ENCODE results near the gene SFI1.
"Not testable (repeated sequence)": the region's sequence is repeated elsewhere in the genome, so short reads cannot be mapped to it uniquely, and the experiment has no call there.

Gene SFI1, protein sequence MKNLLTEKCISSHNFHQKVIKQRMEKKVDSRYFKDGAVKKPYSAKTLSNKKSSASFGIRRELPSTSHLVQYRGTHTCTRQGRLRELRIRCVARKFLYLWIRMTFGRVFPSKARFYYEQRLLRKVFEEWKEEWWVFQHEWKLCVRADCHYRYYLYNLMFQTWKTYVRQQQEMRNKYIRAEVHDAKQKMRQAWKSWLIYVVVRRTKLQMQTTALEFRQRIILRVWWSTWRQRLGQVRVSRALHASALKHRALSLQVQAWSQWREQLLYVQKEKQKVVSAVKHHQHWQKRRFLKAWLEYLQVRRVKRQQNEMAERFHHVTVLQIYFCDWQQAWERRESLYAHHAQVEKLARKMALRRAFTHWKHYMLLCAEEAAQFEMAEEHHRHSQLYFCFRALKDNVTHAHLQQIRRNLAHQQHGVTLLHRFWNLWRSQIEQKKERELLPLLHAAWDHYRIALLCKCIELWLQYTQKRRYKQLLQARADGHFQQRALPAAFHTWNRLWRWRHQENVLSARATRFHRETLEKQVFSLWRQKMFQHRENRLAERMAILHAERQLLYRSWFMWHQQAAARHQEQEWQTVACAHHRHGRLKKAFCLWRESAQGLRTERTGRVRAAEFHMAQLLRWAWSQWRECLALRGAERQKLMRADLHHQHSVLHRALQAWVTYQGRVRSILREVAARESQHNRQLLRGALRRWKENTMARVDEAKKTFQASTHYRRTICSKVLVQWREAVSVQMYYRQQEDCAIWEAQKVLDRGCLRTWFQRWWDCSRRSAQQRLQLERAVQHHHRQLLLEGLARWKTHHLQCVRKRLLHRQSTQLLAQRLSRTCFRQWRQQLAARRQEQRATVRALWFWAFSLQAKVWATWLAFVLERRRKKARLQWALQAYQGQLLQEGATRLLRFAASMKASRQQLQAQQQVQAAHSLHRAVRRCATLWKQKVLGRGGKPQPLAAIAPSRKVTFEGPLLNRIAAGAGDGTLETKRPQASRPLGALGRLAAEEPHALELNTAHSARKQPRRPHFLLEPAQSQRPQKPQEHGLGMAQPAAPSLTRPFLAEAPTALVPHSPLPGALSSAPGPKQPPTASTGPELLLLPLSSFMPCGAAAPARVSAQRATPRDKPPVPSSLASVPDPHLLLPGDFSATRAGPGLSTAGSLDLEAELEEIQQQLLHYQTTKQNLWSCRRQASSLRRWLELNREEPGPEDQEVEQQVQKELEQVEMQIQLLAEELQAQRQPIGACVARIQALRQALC

GRCh38 chr22:31496007-31496734 lies at the start of gene SFI1:
TSS of gene SFI1 (plus strand) at chr22:31496536. CDS start at chr22:31508285, 11,749 bp downstream.
- peak; percentile 91 for DNase-seq (ENCODE audit: low spot score)

DNA sequence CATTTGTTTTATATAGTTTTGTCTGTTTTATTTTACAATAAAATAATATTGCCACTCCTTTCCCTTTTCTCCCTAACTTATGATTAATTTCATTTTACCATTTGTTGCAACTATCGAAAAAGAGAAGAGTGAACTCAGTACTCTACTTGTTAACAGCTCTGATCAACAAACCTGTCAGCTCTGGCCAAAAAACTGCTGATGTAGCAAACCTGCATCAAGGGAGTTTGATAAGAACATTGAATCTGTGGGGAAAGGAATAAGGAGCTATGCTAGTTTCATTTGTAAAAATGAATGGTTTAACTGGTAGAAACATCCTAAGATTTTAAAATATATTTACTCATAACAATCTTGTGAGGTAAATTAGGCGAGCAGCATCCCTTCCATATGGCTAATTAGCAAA lies 49.6 kb upstream of the SFI1 start:
- no peak for DNase-seq (ENCODE audit: low spot score)

DNA sequence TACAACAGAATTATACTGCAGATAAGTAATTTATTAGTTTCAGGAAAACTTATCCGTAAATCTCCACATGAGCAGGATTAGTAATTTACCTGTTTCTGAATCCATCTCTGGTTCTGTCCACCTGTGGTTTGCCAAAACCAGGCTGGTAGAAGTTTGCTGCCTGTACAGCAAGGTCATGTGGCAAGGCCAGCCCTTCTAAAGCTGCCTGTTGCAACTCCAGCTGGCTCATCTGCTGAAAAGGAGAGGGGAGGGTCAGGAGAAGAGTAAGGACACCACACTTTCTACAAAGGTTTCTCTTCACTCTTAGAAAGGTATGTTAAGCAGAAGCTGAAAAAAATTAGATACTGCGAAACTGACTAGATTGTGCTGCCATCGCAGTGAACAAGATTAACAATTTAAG lies 49.0 kb upstream of the SFI1 start:
- no peak for DNase-seq (ENCODE audit: low spot score)

GRCh38 chr22:31448382-31448781 lies 48.0 kb upstream of the SFI1 start:
- DNase-seq (ENCODE audit: low spot score): no peak

DNA sequence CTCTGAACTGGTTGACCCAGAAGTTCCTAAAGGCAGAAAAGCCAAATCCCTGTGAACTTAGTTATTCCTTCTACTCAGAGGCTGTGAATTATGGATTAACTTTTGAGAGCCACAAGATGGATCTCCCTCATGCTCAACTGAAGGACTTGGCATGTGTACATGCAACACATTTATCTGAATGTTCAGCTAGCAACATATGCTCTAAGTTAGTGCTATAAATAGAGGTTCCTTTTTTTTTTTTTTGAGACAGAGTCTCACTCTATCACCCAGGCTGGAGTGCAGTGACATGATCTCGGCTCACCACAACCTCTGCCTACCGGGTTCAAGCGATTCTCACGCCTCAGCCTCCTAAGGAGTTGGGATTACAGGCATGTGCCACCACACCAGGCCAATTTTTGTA lies 46.8 kb upstream of the SFI1 start:
- DNase-seq (ENCODE audit: low spot score): no peak

DNA sequence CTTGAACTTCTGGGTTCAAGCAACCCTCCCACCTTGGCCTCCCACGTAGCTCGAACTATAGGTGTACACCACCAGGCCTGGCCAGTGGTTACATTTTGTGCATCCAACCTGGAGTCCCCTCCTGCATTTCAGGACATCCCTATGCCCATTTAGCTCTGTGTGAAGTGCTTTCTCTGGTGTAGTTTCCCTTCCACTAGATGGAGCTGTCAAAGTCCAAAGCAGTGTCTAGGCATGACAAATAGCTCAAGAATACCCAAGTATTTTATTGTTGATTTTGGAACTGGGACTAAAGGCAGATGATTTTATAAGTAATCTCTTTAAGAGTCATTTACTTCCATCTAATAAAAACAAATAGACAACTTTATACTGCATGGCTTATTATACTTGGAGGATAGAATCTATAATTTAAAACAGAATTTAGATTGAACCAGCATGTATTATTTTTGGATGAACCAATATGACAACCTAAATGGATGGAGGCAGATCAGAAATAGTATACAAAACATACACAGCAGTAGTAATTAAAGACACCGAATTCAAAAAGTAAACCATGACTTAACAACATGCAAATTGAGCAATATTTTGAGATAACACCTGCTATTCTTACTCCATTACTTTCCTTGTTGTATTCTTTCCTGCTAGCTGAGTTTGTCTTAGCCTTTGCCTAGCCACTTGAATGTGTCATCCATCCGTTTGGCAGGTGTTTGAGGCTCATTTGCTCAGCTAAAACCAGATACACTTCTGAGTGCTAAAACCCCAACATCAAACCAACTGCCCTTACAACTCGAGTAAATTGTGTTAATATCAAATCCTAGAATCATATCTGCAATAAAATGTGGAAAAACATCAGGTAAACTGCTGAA lies 44.4 kb upstream of the SFI1 start:
- peak; percentile 63 for DNase-seq (ENCODE audit: low spot score)

DNA sequence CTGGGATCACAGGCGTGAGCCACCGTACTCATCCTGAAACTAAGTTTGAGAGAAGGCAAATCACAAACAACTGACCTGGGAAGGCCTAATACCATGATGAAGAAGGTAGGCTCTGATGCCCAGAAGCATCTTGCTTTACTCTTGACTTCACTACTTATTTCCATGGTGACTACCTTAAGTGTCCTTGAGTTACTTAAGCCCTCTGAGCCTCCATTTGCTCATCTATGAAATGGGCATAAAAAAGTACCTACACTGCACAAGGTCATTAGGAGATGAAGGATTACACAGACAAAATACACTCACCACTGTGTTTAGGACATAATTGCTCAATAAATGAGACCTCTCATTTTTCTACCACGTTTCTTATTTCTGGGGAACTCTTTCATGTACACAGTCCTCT lies 34.6 kb upstream of the SFI1 start:
- no peak for DNase-seq (ENCODE audit: low spot score)

DNA sequence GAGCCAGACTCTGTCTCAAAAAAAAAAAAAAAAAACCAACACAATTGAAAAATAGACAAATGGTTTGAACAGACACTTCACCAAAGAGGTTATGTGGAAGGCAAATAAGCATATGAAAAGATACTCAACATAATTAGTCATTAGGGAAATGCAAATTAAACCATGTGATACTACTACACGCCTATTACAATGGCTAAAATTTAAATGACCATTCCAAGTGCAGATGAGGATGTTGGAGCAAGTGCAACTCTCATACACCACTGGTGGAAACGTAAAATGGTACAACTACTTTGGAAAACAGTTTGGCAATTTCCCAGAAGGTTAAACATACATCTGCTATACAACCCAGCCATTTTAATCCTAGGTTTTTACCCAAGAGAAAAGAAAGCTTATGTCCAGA lies 31.0 kb upstream of the SFI1 start:
- DNase-seq (ENCODE audit: low spot score): no peak

DNA sequence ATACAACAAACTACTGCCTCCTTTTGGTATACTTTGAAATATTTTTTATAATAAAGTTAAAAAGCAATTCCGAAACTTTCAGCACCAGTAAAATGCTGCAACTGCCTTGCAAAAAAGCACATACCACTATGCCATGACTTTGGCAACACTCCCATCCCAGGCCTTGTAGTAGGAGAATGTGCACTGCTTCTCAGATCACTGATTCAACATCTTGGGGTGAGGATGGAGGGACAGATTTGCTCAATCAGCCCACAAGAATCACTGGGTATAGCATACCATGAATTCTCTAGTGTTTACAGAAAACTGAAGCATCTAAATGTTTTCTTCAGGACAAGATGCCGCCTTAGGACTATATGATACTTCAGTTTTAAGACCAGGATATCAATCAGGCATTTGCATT lies 21.6 kb upstream of the SFI1 start:
- DNase-seq (ENCODE audit: low spot score): no peak

DNA sequence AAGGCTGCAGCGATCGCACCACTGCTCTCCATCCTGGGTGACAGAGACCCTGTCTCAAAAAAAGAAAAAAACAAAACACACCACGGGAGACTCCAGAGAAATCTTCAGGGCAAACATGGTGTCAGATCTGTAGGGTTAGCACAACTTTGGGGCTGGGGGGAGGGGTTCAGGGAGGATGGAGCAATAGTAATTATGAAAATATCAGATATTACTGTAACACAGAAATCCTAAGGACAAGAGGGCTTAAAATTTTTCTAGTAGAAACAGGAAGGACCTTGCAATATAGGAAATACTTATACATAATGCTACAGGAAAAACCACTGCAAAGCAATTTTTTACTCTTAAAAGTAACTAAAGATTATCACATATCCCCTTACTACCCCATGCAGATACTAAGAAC lies 20.5 kb upstream of the SFI1 start:
- no peak for DNase-seq (ENCODE audit: low spot score)

DNA sequence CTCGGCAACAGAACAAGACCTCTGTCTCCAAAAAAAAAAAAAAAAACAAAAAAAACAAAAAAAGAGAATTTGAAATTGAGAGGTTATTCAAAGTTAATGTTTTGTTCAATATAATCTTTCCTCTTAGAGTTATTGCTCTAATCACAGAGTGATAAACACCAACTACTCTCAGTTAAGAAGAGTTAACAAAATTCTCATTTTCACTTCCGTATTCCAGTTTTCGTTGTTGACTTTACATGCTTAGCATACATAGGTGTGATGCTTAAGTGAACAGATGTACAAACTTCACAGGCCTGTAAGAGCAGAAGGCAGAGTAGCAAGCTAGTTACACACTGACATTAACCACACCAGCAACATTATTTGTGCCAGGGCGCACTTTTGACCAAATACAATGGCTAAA lies 19.0 kb upstream of the SFI1 start:
- DNase-seq (ENCODE audit: low spot score): no peak

GRCh38 chr22:31481129-31481528 lies 15.2 kb upstream of the SFI1 start:
- DNase-seq (ENCODE audit: low spot score): no peak

GRCh38 chr22:31482470-31482869 lies 13.9 kb upstream of the SFI1 start:
- not testable (repeated sequence) for DNase-seq (ENCODE audit: low spot score)

DNA sequence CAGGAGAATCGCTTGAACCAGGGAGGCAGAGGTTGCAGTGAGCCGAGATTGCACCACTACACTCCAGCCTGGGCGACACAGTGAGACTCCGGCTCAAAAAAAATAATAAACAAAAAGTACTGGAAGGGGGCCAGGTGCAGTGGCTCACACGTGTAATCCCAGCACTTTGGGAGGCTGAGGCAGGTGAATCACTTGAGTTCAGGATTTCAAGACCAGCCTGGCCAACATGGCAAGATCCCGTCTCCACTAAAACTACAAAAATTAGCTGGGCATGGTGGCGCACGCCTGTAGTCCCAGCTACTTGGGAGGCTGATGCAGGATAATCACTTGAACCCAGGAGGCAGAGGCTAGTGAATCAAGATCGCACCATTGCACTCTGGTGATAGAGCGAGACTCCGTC lies 10.0 kb upstream of the SFI1 start:
- not testable (repeated sequence) for DNase-seq (ENCODE audit: low spot score)

GRCh38 chr22:31486951-31487350 lies 9.4 kb upstream of the SFI1 start:
- no peak for DNase-seq (ENCODE audit: low spot score)

GRCh38 chr22:31488346-31488883 lies 7.9 kb upstream of the SFI1 start:
- DNase-seq (ENCODE audit: low spot score): peak; percentile 62

DNA sequence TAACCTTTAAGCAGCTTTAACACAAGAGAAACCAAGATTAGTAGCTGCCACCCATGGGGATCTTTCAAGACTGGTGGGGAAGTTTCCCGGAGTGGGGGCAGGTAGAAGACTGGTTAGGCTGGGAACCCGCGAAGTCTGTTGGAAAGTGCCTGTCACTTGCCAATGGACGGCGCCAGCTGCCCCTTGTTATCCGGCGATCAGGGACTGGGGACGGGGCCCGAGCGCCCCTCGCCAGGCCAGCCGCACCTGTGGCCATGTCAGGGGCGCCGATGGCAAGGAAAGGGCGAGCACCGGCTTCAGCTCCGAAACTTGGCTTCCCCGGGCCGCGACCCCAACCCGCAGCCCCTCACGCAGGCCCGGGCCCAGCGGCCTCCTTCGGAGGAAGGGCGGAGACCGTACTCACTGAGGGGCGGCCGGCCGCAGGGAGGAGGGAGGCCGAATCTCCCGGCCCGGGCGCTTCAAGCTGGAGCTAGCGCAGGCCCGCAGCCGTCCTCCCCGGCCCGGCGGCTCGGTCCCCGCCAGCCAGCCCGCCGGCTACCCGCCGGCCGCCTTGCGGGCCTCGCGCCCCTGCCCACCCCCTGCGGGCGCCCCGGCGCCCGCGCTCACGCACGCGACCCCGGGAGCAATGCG lies 7.2 kb upstream of the SFI1 start:
- peak; percentile 20 for DNase-seq (ENCODE audit: low spot score)

GRCh38 chr22:31489632-31490495 lies 6.5 kb upstream of the SFI1 start, which contains the start of gene EIF4ENIF1:
TSS of gene EIF4ENIF1 (minus strand) at chr22:31489842. CDS start at chr22:31488718, 1,124 bp downstream.
- peak; percentile 86 for DNase-seq (ENCODE audit: low spot score)

GRCh38 chr22:31490496-31490925 lies 5.8 kb upstream of the SFI1 start:
- peak; percentile 83 for DNase-seq (ENCODE audit: low spot score)

All from kidney tubule cell (primary cell).